GM19397 (cell line): ENCODE measurements around the gene SLC35E3.
"Not testable (repeated sequence)": the region's sequence is repeated elsewhere in the genome, so short reads cannot be mapped to it uniquely, and the experiment has no call there.

Source experiments
- ATAC-seq: cut with Tn5 transposase; IDR thresholded peaks from one replicate; pipeline ENCODE4 v1.9.1; 2021; ENCODE audit warnings: mild to moderate bottlenecking, moderate library complexity; ENCODE audit not compliant: unreplicated experiment

SLC35E3 gene

DNA sequence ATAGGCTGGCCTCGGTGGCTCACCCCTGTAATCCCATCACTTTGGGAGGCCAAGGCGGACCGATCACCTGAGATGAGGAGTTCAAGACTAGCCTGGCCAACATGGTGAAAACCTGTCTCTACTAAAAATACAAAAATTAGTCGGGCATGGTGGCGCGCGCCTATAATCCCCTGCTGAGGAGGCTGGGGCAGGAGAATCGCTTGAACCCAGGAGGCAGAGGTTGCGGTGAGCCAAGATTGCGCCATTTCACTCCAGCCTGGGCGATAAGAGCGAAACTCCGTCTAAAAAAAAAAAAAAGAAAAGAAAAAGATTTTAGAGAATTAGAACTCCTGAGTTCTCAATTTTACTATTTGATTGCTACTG lies 64.0 kb downstream of the SLC35E3 start:
- not testable (repeated sequence) for ATAC-seq

DNA sequence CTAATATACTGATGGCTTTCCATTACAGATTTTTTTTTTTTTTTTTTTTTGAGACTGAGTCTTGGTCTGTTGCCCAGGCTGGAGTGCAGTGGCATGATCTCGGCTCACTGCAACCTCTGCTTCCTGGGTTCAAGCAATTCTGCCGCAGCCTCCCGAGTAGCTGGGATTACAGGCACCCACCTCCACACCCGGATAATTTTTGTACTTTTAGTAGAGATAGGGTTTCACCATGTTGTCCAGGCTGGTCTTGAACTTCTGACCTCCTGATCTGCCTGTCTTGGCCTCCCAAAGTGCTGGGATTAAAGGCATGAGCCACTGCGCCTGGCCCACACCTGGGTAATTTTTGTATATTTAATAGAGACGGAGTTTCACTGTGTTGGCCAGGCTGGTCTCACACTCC lies 65.6 kb downstream of the SLC35E3 start:
- not testable (repeated sequence) for ATAC-seq

DNA sequence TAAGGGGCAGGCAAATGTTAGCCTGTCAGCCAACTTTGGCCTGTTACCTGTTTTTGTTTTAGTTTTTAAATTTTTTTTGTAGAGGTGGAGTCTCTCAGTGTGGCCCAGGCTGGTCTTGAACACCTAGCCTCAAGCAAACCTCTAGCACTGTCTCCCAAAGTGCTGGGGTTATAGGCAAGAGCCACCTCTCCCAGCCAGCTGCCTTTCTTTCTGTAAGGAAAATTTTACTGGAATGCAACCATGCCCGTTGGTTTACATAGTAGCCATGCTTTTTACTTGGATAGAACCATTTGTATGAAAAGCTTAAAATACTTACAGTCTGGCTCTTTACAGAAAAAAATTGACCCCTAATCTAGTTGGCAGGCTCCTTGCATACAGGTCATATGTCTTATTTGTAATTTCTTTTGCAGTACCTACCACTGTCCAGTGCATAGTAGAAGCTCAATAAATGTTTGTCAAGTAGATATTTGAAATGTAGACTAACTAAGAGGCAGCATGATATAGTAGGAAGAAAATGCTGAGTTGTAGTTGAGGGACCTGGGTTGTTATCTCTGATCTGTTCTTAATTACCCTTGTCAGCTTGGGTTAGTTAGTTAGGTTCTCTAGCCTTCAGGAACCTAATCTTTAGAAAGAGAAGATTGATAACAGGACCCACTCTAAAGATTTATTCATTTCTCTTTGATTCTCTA lies 66.7 kb downstream of the SLC35E3 start:
- ATAC-seq: no peak

DNA sequence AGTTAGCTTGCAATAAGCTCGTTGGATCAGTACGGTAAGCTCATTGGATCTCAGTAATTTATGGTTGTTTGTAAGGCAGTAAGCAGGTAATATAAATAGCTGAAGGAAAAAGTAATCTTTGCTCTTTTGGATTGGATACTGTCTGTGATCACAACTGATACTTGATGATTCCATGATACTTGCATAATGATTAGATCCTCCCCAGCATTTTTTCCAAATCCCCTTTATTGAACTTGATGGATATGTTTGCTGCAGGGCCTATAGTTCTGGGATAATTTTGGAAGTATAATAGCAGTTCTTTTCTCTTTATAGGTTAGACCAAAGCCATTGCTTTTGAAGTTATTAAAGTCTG lies 67.2 kb downstream of the SLC35E3 start:
- ATAC-seq: no peak

DNA sequence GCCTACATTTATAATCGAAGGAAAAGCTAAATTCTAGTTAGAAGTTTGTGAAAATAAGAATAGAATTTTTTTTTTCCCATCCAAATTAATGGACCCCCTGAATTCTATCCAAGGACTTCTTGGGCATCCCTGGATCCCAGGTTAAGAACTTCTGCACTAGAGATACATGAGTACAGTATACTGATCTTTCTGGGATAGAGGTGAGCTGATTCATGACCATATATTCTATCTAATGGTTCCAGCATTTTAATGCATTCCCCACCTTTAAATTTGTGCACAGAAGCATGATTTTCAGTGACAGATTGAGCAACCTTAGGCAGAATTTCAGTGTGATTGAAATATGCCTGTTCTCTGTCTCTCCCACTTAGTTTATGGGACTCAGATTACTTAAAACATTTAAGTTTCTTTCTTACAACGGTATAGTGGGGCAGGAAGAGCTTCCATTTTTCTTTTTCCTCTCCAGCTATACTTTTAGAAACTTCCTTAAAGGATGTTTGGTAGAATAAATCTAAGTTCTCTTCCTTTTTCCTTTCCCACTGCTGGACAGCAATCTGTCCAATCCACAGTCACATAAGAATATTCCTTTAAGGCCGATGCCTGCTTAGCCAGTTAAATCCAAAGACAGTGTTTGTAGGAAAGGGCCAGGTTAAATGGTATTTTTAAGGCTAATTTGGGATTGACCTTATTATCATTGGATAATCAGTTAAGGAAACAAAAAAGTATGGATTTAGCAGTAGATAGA lies 68.7 kb downstream of the SLC35E3 start:
- no peak for ATAC-seq

DNA sequence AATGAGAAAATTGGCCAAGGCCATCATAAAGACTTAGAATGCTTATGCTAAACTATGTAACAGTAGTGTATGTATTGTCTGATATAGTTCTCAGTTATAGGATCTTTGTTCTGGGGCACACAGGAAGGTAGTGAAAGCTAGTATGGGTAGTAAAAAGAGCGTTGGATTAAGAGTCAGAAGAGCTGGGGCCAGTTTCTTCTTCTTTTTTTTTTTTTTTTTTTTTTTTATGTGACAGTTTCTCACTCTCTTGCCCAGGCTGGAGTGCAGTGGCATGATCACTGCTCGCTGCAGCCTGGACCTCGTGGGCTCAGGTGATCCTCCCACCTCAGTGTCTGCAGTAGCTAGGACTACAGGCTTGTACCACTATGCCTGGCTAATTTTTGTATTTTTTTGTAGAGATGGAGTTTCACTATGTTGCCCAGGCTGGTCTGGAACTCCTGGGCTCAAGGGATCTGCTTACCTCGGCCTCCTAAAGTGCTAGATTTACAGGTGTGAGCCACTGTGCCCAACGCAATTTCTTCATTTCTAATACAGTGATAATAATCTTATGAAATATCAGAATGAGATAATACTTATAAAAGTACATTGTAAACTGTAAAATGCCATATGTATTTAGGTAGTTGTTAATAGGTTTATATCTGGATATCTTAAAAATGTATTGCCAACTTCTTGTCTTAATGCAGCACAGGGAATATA lies 69.4 kb downstream of the SLC35E3 start:
- ATAC-seq: no peak

DNA sequence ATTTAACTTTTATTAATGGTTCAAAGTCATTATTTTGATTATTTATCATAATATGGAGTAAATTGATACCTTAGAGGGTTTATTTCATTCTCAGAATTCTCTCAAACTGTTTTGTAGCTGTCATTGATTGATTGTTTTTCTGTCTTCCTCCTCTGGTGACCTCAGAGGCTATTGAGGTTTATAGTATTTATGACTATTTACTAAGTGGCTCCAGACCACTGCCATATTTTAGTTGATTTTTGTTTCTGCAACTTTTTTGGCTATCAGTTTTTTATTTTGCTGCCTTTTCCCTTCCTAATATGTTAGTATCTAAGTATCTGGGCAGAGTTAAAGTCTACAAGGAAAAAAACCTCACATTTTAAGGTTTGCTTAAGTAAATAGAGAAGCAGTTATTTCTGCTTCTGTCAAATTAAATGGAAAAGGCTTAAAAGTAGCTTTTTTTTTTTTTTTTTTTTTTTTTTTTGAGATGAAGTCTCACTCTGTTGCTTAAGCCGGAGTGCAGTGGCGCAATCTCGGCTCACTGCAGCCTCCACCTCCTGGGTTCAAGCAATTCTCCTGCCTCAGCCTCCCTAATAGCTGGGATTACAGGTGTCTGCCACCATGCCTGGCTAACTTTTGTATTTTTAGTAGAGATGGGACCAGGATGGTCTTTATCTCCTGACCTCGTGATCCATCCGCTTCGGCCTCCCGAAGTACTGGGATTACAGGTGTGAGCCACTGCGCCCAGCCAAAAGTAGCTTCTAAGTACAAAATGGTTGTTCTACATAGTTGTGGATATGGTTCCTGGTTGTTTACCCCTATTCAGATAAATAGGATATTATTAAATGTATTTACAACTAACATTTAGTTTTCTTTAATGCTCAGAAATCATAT lies 70.2 kb downstream of the SLC35E3 start:
- ATAC-seq: no peak

DNA sequence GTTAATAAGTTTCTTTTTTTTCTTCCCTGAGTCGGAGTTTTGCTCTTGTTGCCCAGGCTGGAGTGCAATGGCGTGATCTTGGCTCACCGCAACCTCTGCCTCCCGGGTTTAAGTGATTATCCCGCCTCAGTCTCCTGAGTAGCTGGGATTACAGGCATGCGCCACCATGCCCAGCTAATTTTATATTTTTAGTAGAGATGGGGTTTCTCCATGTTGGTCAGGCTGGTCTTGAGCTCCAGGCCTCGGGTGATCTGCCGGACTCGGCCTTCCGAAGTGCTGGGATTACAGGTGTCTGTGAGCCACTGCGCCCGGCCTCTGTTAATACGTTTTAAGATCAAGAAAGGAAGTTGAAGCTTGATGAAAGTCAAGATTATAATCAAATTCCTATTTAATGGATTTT lies 73.5 kb downstream of the SLC35E3 start:
- ATAC-seq: not testable (repeated sequence)

DNA sequence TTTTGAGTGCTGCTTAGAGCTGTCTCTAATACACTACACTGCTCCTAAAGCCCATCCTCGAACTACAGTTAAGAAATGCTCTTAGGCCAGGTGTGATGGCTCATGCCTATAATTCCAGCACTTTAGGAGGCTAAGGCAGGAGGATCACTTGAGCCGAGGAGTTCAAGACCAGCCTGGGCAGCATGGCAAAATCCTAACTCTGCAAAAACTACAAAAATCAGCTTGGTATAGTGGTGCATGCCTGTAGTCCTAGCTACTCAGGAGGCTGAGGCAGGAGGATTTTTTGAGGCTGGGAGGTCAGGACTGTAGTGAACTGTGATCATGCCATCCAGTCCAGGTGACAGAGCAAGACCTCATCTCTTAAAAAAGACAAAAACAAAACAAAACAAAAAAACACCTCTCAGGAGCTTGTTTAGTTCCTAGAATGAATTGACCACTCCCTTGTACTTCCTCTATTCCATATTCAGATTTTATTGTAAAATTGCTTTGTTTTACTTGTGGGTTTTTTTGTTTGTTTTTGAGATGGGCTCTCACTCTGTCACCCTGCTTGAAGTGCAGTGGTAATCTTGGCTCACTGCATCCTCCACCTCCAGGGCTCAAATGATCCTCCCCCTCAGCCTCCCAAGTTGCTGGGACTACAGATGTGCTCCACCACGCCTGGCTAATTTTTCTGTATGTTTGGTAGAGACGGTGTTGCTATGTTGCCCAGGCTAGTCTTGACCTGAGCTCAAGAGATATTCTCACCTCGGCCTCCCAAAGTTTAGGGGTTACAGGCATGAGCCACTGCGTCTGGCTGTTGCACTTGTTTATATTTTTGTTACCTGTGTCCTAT lies 75.6 kb downstream of the SLC35E3 start:
- no peak for ATAC-seq

DNA sequence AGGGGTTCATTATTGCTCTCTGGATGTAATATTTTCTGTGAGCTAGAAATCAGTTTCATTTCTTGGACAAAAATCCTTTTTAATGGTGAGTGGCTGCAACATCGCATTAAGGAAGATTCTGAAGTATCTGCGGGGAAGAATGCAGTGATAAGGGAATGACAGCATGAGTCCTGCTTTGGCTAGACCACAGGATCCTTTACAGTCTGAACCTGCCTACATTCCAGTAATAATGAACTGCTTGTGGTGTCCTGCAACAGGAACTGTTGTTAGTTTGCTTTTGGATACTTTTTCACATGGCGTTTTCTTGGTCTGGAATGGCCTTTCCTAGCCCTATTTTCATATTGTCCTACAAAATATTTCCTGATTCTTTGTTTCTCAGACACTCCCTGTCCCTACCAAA lies 77.7 kb downstream of the SLC35E3 start:
- ATAC-seq: no peak

DNA sequence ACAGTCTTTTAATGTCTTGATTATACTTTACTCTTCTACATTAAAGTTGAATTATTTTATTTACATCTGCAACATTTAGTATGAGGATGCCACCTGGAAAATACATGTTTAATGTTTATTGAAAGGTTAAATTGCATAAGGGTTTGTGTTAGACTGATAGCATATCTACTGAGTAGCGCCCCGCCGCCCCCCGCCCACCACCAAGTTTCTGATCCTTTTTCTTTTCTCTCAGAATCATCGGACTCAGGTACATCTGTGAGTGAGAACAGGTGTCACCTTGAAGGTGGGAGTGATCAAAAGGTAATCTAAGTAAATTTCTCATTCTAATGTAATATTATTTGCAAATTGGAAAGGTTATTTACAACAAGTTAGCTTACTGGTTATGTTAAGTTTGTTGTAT lies 78.2 kb downstream of the SLC35E3 start:
- ATAC-seq: no peak

DNA sequence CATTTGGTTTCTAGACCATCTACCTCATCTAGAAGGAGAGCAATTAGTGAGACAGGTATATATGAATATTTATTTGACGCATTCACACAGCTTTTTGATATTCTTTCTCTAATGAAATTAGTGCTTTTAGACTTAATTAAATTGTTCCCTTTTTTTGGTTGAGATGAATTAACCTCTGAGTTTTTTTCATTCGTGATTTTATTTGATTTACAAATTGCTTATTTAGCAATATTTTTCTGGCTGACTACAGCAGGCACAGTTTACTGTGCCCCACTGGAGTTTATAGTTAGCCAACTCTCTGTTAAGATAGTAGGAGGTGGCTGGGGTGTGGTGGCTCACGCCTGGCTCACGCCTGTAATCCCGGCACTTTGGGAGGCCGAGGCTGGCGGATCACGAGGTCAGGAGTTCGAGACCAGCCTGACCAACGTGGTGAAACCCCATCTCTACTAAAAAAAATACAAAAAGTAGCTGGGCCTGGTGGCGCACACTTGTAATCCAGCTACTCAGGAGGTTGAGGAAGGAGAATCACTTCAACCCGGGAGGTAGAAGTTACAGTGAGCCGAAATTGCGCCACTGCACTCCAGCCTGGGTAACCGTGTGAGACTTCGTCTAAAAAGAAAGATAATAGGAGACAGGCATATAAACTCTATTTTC lies 78.7 kb downstream of the SLC35E3 start:
- ATAC-seq: no peak

DNA sequence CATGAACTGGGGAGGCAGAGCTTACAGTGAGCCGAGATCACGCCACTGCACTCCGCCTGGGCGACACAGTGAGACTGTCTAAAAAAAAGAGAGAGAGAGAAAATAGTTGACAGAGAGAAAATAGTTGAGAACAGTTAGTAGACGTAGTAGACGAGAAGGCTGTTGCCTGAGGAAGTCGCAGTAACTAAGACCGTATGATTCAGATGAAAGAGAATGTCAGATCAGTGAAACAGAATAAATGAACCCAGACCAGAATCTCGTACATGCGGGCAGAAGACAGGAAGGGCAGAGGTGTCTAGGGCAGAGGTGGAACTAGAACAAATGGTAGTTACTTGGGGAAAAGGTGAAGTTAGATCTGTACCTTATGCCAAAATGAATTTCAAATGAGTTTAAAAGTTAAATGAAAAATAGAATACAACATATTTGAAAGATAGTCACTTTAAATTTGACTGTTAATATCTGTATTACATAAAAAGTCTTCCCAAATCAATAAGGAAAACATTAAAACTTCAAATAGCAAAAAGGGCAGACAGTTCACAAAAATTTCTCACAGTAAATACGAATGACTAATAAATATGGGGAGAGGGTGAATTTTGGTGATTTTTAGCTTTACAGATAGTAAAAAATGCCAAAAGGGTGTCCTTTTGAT lies 79.7 kb downstream of the SLC35E3 start:
- ATAC-seq: no peak

DNA sequence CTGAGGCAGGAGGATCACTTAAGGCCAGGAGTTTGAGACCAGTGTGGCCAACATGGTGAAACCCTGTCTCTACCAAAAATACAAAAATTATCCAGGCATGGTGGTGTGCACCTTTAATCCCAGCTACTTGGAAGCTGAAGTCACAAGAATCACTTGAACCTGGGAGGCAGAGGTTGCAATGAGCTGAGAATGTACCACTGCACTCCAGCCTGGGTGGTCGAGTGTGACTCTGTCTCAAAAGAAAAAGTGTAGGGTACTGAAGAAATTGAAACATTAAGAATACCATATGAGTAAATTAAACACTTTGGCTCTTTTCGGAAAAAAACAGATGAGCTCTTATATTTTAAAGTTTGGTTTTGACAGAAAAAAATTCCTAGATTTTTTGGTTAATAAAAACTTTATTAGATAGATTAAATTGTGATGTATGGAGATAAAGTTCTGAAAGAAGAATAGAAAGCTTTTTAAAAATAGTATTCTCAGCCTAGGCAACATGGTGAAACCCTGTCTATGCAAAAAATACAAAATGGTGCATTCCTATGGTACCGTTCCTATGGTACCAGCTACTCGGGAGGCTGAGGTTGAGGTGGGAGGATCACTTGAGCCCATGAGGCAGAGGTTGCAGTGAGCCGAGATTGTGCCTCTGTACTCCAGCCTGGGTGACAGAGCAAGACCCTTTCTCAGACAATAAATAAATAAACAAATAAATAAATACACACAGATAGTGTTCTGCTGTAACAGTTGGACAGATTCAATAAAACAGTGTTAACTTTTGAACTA lies 82.1 kb downstream of the SLC35E3 start:
- no peak for ATAC-seq

DNA sequence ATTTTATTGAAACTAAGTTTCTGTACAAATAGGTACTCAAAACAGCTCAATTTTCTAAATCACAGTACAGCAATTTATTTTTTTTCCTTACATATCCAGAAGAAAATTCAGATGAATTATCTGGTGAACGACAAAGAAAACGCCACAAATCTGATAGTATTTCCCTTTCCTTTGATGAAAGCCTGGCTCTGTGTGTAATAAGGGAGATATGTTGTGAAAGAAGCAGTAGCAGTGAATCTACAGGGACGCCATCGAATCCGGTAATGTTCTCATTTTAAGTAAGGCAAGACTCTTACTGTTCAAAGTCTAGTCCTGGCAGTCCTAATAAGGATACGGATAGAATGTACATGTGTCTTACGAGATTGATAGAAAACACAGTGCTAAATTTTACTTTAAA lies 82.7 kb downstream of the SLC35E3 start:
- no peak for ATAC-seq
